ENCODE measurements around the gene ADAT2. TPM values are rescaled to one million over a fixed set of nuclear protein-coding genes. Genes with fewer than 3 reads are reported as not detected.

ADAT2 gene
- 7.1 TPM for polyA plus RNA-seq (2013, experiment 1 of 2)
- polyA plus RNA-seq (2013, experiment 2 of 2): 6.9 TPM

GRCh38 chr6:143450453-143451371 is at the start of gene ADAT2, which contains the start of gene PEX3:
Gene ADAT2, minus strand, starts transcription at chr6:143450695. Its CDS starts 37 bp downstream, at chr6:143450658.
Gene PEX3, plus strand, starts transcription at chr6:143450805. Its CDS starts 238 bp downstream, at chr6:143451043.
- no CpG with 5 or more reads among the region's 56 CpGs for WGBS, 2 donors (ENCODE audit: extremely low coverage in 2 of 2, insufficient read length in 2 of 2, insufficient replicate concordance in 1 of 2)
- peak; percentile 90 for DNase-seq (ENCODE audit: low spot score)
- peak within 1 kb of the TSS; percentile 79 to 86 for H3K4me3 ChIP-seq (ENCODE audit: low read length in 2 of 2)
- H3K4ac ChIP-seq (ENCODE audit: low read length): no peak within 1 kb of the TSS
- no peaks in the 10 kb centered on the region for H3K9me3 ChIP-seq (replicated peaks in 1 of 2; ENCODE audit: control insufficient read depth in 2 of 2, insufficient read depth in 1 of 2, low read depth in 1 of 2, low read length in 2 of 2)
- H3K4me1 ChIP-seq (ENCODE audit: control insufficient read depth in 2 of 2, insufficient read depth in 1 of 2, low read depth in 1 of 2, low read length in 2 of 2): peaks cover 2 to 7% of the 10 kb centered on the region in 2 donors
- H3K14ac ChIP-seq (ENCODE audit: low read length): no peak within 1 kb of the TSS
- no peaks in the 10 kb centered on the region for H3K36me3 ChIP-seq (replicated peaks in 1 of 2; ENCODE audit: control insufficient read depth in 2 of 2, insufficient read depth in 2 of 2, low read length in 2 of 2)
- H3K9ac ChIP-seq (ENCODE audit: low read depth, low read length, poor library complexity): peak within 1 kb of the TSS; percentile 89
- H4K8ac ChIP-seq (ENCODE audit: low read depth, low read length): no peak within 1 kb of the TSS
- peak within 1 kb of the TSS; percentile 92 for H3K23ac ChIP-seq (ENCODE audit: low read depth, low read length, poor library complexity)
- no peak within 1 kb of the TSS for H2BK120ac ChIP-seq (ENCODE audit: low read depth, low read length)
- no peak within 1 kb of the TSS for H2BK15ac ChIP-seq (ENCODE audit: low read length)
- peak within 1 kb of the TSS; percentile 56 for H3K4me2 ChIP-seq (ENCODE audit: insufficient read depth, low read length, poor library complexity, severe bottlenecking)
- peak within 1 kb of the TSS; percentile 92 for H2AFZ ChIP-seq (ENCODE audit: low read length)
- H3K27ac ChIP-seq (replicated peaks; ENCODE audit: low read length): peak within 1 kb of the TSS; percentile 35
- no peaks in the 10 kb centered on the region for H3K27me3 ChIP-seq (ENCODE audit: control insufficient read depth in 3 of 3, insufficient read depth in 3 of 3, low read depth in 1 of 3, low read length in 3 of 3)
- H3K18ac ChIP-seq (ENCODE audit: low read length): peak within 1 kb of the TSS; percentile 83
- no peak within 1 kb of the TSS for H2BK5ac ChIP-seq (ENCODE audit: low read length)
- no peak within 1 kb of the TSS for H4K91ac ChIP-seq (ENCODE audit: low read depth, low read length, poor library complexity)
- peaks cover 3% of the 10 kb centered on the region for H3K79me1 ChIP-seq (ENCODE audit: low read depth, low read length)
- no peak within 1 kb of the TSS for H2AK5ac ChIP-seq (ENCODE audit: low read depth, low read length)
- H2BK12ac ChIP-seq (ENCODE audit: low read length): no peak within 1 kb of the TSS

GRCh38 chr6:143498428-143498827 is 47.9 kb upstream of the ADAT2 start:
- Histone ChIP-seq H4K91ac (ENCODE audit: low read depth, low read length, poor library complexity) (no peak overlapping the region), H3K36me3 (replicated peaks in 1 of 2; ENCODE audit: control insufficient read depth in 2 of 2, insufficient read depth in 2 of 2, low read length in 2 of 2) (peaks cover 4 to 98% of the 10 kb centered on the region in 2 donors), H3K27ac (replicated peaks; ENCODE audit: low read length) (no peak overlapping the region), H2BK120ac (ENCODE audit: low read depth, low read length) (no peak overlapping the region), H3K14ac (ENCODE audit: low read length) (no peak overlapping the region), H3K4me1 (ENCODE audit: control insufficient read depth in 2 of 2, insufficient read depth in 1 of 2, low read depth in 1 of 2, low read length in 2 of 2) (no peaks in the 10 kb centered on the region), H3K9ac (ENCODE audit: low read depth, low read length, poor library complexity) (no peak overlapping the region), H3K27me3 (ENCODE audit: control insufficient read depth in 3 of 3, insufficient read depth in 3 of 3, low read depth in 1 of 3, low read length in 3 of 3) (no peaks in the 10 kb centered on the region), H3K9me3 (replicated peaks in 1 of 2; ENCODE audit: control insufficient read depth in 2 of 2, insufficient read depth in 1 of 2, low read depth in 1 of 2, low read length in 2 of 2) (no peaks in the 10 kb centered on the region), H3K4me3 (ENCODE audit: low read length in 2 of 2) (no peak overlapping the region), H3K18ac (ENCODE audit: low read length) (no peak overlapping the region), H2BK15ac (ENCODE audit: low read length) (no peak overlapping the region), H4K8ac (ENCODE audit: low read depth, low read length) (no peak overlapping the region), H2AFZ (ENCODE audit: low read length) (no peak overlapping the region), H3K4ac (ENCODE audit: low read length) (no peak overlapping the region), H2BK5ac (ENCODE audit: low read length) (no peak overlapping the region), H2AK5ac (ENCODE audit: low read depth, low read length) (no peak overlapping the region), H3K23ac (ENCODE audit: low read depth, low read length, poor library complexity) (no peak overlapping the region), H2BK12ac (ENCODE audit: low read length) (no peak overlapping the region), H3K4me2 (ENCODE audit: insufficient read depth, low read length, poor library complexity, severe bottlenecking) (no peak overlapping the region), H3K79me1 (ENCODE audit: low read depth, low read length) (no peaks in the 10 kb centered on the region)
- no CpG with 5 or more reads among the region's 4 CpGs for WGBS, 2 donors (ENCODE audit: extremely low coverage in 2 of 2, insufficient read length in 2 of 2, insufficient replicate concordance in 1 of 2)
- no peak for DNase-seq (ENCODE audit: low spot score)

GRCh38 chr6:143496974-143497373 is 46.5 kb upstream of the ADAT2 start:
- Histone ChIP-seq H2BK5ac (ENCODE audit: low read length) (no peak overlapping the region), H4K8ac (ENCODE audit: low read depth, low read length) (no peak overlapping the region), H3K4me2 (ENCODE audit: insufficient read depth, low read length, poor library complexity, severe bottlenecking) (no peak overlapping the region), H3K18ac (ENCODE audit: low read length) (no peak overlapping the region), H3K27ac (replicated peaks; ENCODE audit: low read length) (no peak overlapping the region), H3K27me3 (ENCODE audit: control insufficient read depth in 3 of 3, insufficient read depth in 3 of 3, low read depth in 1 of 3, low read length in 3 of 3) (no peaks in the 10 kb centered on the region), H2BK12ac (ENCODE audit: low read length) (no peak overlapping the region), H2BK15ac (ENCODE audit: low read length) (no peak overlapping the region), H2BK120ac (ENCODE audit: low read depth, low read length) (no peak overlapping the region), H3K4ac (ENCODE audit: low read length) (no peak overlapping the region), H3K4me1 (ENCODE audit: control insufficient read depth in 2 of 2, insufficient read depth in 1 of 2, low read depth in 1 of 2, low read length in 2 of 2) (no peaks in the 10 kb centered on the region), H3K36me3 (replicated peaks in 1 of 2; ENCODE audit: control insufficient read depth in 2 of 2, insufficient read depth in 2 of 2, low read length in 2 of 2) (peaks cover 5 to 85% of the 10 kb centered on the region in 2 donors), H3K79me1 (ENCODE audit: low read depth, low read length) (no peaks in the 10 kb centered on the region), H3K14ac (ENCODE audit: low read length) (no peak overlapping the region), H3K23ac (ENCODE audit: low read depth, low read length, poor library complexity) (no peak overlapping the region), H3K9me3 (replicated peaks in 1 of 2; ENCODE audit: control insufficient read depth in 2 of 2, insufficient read depth in 1 of 2, low read depth in 1 of 2, low read length in 2 of 2) (no peaks in the 10 kb centered on the region), H3K4me3 (ENCODE audit: low read length in 2 of 2) (no peak overlapping the region), H4K91ac (ENCODE audit: low read depth, low read length, poor library complexity) (no peak overlapping the region), H2AK5ac (ENCODE audit: low read depth, low read length) (no peak overlapping the region), H3K9ac (ENCODE audit: low read depth, low read length, poor library complexity) (no peak overlapping the region), H2AFZ (ENCODE audit: low read length) (no peak overlapping the region)
- no peak for DNase-seq (ENCODE audit: low spot score)
- no CpG with 5 or more reads among the region's 1 CpG for WGBS, 2 donors (ENCODE audit: extremely low coverage in 2 of 2, insufficient read length in 2 of 2, insufficient replicate concordance in 1 of 2)

- Histone ChIP-seq H2AK5ac (ENCODE audit: low read depth, low read length) (no peak overlapping the region), H3K4me2 (ENCODE audit: insufficient read depth, low read length, poor library complexity, severe bottlenecking) (no peak overlapping the region), H4K8ac (ENCODE audit: low read depth, low read length) (no peak overlapping the region), H3K27me3 (ENCODE audit: control insufficient read depth in 3 of 3, insufficient read depth in 3 of 3, low read depth in 1 of 3, low read length in 3 of 3) (no peaks in the 10 kb centered on the region), H2AFZ (ENCODE audit: low read length) (no peak overlapping the region), H2BK12ac (ENCODE audit: low read length) (no peak overlapping the region), H3K4me1 (ENCODE audit: control insufficient read depth in 2 of 2, insufficient read depth in 1 of 2, low read depth in 1 of 2, low read length in 2 of 2) (no peaks in the 10 kb centered on the region), H3K36me3 (replicated peaks in 1 of 2; ENCODE audit: control insufficient read depth in 2 of 2, insufficient read depth in 2 of 2, low read length in 2 of 2) (peaks cover 3 to 25% of the 10 kb centered on the region in 2 donors), H3K9ac (ENCODE audit: low read depth, low read length, poor library complexity) (no peak overlapping the region), H3K18ac (ENCODE audit: low read length) (no peak overlapping the region), H3K4me3 (ENCODE audit: low read length in 2 of 2) (no peak overlapping the region), H2BK5ac (ENCODE audit: low read length) (no peak overlapping the region), H3K27ac (replicated peaks; ENCODE audit: low read length) (no peak overlapping the region), H3K9me3 (replicated peaks in 1 of 2; ENCODE audit: control insufficient read depth in 2 of 2, insufficient read depth in 1 of 2, low read depth in 1 of 2, low read length in 2 of 2) (no peaks in the 10 kb centered on the region), H3K23ac (ENCODE audit: low read depth, low read length, poor library complexity) (no peak overlapping the region), H3K14ac (ENCODE audit: low read length) (no peak overlapping the region), H3K79me1 (ENCODE audit: low read depth, low read length) (no peaks in the 10 kb centered on the region), H2BK120ac (ENCODE audit: low read depth, low read length) (no peak overlapping the region), H4K91ac (ENCODE audit: low read depth, low read length, poor library complexity) (no peak overlapping the region), H3K4ac (ENCODE audit: low read length) (no peak overlapping the region), H2BK15ac (ENCODE audit: low read length) (no peak overlapping the region)
- WGBS, 2 donors (ENCODE audit: extremely low coverage in 2 of 2, insufficient read length in 2 of 2, insufficient replicate concordance in 1 of 2): no CpG with 5 or more reads among the region's 8 CpGs
- DNase-seq (ENCODE audit: low spot score): no peak
These were observed 40.3 kb upstream of the ADAT2 start for GRCh38 chr6:143490775-143491174.

Data from neuronal stem cell (in vitro differentiated cells).